Hepatocyte (in vitro differentiated cells): ENCODE measurements around the gene SLC4A8. TPM values are rescaled to one million over a fixed set of nuclear protein-coding genes. Genes with fewer than 3 reads are reported as not detected.
"Not testable (repeated sequence)": the region's sequence is repeated elsewhere in the genome, so short reads cannot be mapped to it uniquely, and the experiment has no call there.

Source experiments
- DNase-seq: peaks from one replicate; pipeline ENCODE4 v3.0.0-alpha.2; 2016; ENCODE audit warnings: low spot score
- H2AFZ ChIP-seq: fragments of 200-600 bp; sonication (generic); 2 replicates; pipeline ENCODE4 v1.6.0; 2016; ENCODE audit warnings: antibody characterized with exemption, mild to moderate bottlenecking
- H3K27ac ChIP-seq: fragments of 200-600 bp; sonication (generic); 2 replicates; pipeline ENCODE4 v1.5.1; 2016; ENCODE audit warnings: mild to moderate bottlenecking
- H3K27me3 ChIP-seq: fragments of 200-600 bp; sonication (generic); 2 replicates; pipeline ENCODE4 v1.6.1; 2016
- H3K36me3 ChIP-seq: fragments of 200-600 bp; sonication (generic); replicated peaks from 2 replicates; pipeline ENCODE4 v1.5.1; 2016; ENCODE audit warnings: low read depth; ENCODE audit not compliant: insufficient read depth
- H3K4me1 ChIP-seq: fragments of 200-600 bp; sonication (generic); 2 replicates; pipeline ENCODE4 v1.5.1; 2016; ENCODE audit warnings: mild to moderate bottlenecking, moderate library complexity; ENCODE audit not compliant: insufficient read depth
- H3K4me2 ChIP-seq: fragments of 200-600 bp; sonication (generic); 2 replicates; pipeline ENCODE4 v1.6.0; 2016
- H3K4me3 ChIP-seq: fragments of 200-600 bp; sonication (generic); 2 replicates; pipeline ENCODE4 v1.5.1; 2016; ENCODE audit warnings: mild to moderate bottlenecking
- H3K79me2 ChIP-seq: fragments of 200-600 bp; sonication (generic); 2 replicates; pipeline ENCODE4 v1.6.0; 2017; ENCODE audit warnings: mild to moderate bottlenecking
- H3K9me2 ChIP-seq: fragments of 200-600 bp; sonication (generic); replicated peaks from 2 replicates; pipeline ENCODE4 v1.6.0; 2017; ENCODE audit warnings: mild to moderate bottlenecking; ENCODE audit not compliant: insufficient read depth
- H3K9me3 ChIP-seq: fragments of 200-600 bp; sonication (generic); 2 replicates; pipeline ENCODE4 v1.5.1; 2016; ENCODE audit warnings: low read depth, mild to moderate bottlenecking
- H4K20me1 ChIP-seq: fragments of 200-600 bp; sonication (generic); 2 replicates; pipeline ENCODE4 v1.6.0; 2016; ENCODE audit warnings: mild to moderate bottlenecking; ENCODE audit not compliant: insufficient read depth, poor library complexity, severe bottlenecking
- EZH2 ChIP-seq: fragments of 200-600 bp; sonication (generic); IDR thresholded peaks from 2 replicates; pipeline ENCODE4 v1.6.1; 2016; ENCODE audit warnings: antibody characterized with exemption, mild to moderate bottlenecking, borderline replicate concordance
- EZH2phosphoT487 ChIP-seq: fragments of 200-600 bp; sonication (generic); IDR thresholded peaks from one replicate; pipeline ENCODE4 v1.6.1; 2018; ENCODE audit warnings: antibody characterized with exemption, mild to moderate bottlenecking, low read depth, moderate library complexity; ENCODE audit not compliant: unreplicated experiment, severe bottlenecking
- WGBS: methylation state at CpG from one replicate; pipeline ENCODE4 v1.1.6; 2016; ENCODE audit warnings: low lambda C conversion rate; ENCODE audit errors: missing lambda C conversion rate; 5-methylcytosine and 5-hydroxymethylcytosine counted together
- polyA plus RNA-seq: library from polyadenylated mRNA; unstranded; fragments of >200 nt; fragmentation: Nextera tagmentation; extraction: Ambion mirVana; gene quantifications from 2 replicates; pipeline ENCODE4 v1.2.1, GENCODE V29; 2016
- total RNA-seq: library from RNA; depleted of rRNA; stranded (reverse); fragments of >200 nt; gene quantifications from 2 replicates; pipeline ENCODE4 v1.2.3, GENCODE V29; 2014
- TF ChIP-seq, protein P1 (sequence below): fragments of 200-600 bp; sonication (generic); IDR thresholded peaks from 2 replicates; pipeline ENCODE4 v1.5.1; 2016; ENCODE audit warnings: antibody characterized with exemption, mild to moderate bottlenecking; ENCODE audit not compliant: poor library complexity

SLC4A8 gene
- total and polyA plus RNA-seq, 2 experiments from 2014 or later: 14.9 to 18.0 TPM

DNA sequence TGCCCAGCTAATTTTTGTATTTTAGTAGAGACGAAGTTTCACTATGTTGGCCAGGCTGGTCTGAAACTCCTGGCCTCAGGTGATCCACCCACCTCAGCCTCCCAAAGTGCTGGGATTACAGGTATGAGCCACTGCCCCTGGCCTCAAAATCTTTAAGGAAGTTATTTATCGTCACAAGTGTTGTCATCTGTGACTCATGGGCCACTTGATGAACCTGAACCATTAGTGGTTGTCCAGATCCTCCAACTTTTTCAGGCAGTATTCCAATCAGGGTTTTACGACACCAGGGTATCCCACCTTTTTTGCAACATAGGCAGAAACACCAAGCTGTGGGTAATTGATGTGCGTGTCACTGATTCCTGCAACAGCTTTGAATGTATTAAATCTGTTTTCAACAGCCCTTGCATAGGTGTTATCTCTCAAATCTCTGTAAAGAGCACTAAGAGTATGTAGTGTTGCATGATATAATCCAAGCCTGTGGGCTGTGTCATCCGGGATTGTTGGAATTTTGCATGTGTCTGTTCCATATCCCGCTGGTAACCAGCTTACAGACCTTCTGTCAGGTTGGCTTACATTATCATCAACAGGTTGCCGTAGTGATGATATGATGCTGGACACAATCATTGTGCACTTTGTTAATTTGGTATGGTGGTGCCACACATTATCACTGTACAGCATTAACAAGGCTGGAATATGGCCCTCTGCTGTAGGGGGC, 87.1 kb downstream of the SLC4A8 start:
- TF ChIP-seq EZH2 (no peak), EZH2phosphoT487 (no peak)
- TF ChIP-seq, protein P1, sequence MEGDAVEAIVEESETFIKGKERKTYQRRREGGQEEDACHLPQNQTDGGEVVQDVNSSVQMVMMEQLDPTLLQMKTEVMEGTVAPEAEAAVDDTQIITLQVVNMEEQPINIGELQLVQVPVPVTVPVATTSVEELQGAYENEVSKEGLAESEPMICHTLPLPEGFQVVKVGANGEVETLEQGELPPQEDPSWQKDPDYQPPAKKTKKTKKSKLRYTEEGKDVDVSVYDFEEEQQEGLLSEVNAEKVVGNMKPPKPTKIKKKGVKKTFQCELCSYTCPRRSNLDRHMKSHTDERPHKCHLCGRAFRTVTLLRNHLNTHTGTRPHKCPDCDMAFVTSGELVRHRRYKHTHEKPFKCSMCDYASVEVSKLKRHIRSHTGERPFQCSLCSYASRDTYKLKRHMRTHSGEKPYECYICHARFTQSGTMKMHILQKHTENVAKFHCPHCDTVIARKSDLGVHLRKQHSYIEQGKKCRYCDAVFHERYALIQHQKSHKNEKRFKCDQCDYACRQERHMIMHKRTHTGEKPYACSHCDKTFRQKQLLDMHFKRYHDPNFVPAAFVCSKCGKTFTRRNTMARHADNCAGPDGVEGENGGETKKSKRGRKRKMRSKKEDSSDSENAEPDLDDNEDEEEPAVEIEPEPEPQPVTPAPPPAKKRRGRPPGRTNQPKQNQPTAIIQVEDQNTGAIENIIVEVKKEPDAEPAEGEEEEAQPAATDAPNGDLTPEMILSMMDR: no peak
- Histone ChIP-seq H3K4me3 (no peak overlapping the region), H3K9me2 (no peaks in the 10 kb centered on the region), H3K36me3 (no peaks in the 10 kb centered on the region), H3K79me2 (no peaks in the 10 kb centered on the region), H3K27ac (no peak overlapping the region), H4K20me1 (no peaks in the 10 kb centered on the region), H3K4me2 (no peak overlapping the region), H2AFZ (no peak overlapping the region), H3K27me3 (no peaks in the 10 kb centered on the region), H3K4me1 (no peaks in the 10 kb centered on the region), H3K9me3 (no peaks in the 10 kb centered on the region)
- DNase-seq: no peak
- 83% methylated on average over 7 of the region's 7 CpGs for WGBS

DNA sequence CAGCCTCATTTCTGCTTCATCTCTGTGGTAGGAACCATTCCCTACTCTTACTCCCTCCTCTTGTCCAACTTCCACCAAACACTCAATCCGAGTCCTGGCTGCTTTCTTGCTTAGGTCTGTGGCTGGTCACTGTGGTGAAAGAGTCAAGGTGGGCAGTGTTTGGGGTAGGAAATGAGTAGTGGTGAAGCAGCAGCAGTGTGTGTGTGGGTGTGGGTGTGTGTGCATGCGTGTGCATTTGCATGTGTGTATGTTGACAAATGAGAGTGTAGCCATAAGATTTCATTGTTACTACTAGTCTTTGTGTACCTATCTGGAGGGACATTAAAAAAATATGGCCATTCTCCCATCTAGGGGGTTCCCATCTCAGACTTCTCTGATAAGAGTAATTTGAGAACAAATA, 87.8 kb downstream of the SLC4A8 start:
- Histone ChIP-seq H3K79me2 (no peaks in the 10 kb centered on the region), H3K36me3 (no peaks in the 10 kb centered on the region), H3K4me1 (no peaks in the 10 kb centered on the region), H3K9me2 (no peaks in the 10 kb centered on the region), H3K4me3 (no peak overlapping the region), H3K27ac (no peak overlapping the region), H4K20me1 (no peaks in the 10 kb centered on the region), H3K4me2 (no peak overlapping the region), H3K27me3 (no peaks in the 10 kb centered on the region), H3K9me3 (no peaks in the 10 kb centered on the region), H2AFZ (no peak overlapping the region)
- no peak for DNase-seq
- 100% methylated on average over 2 of the region's 2 CpGs for WGBS
- TF ChIP-seq, protein P1: no peak
- no peak for TF ChIP-seq EZH2phosphoT487
- TF ChIP-seq EZH2: no peak

DNA sequence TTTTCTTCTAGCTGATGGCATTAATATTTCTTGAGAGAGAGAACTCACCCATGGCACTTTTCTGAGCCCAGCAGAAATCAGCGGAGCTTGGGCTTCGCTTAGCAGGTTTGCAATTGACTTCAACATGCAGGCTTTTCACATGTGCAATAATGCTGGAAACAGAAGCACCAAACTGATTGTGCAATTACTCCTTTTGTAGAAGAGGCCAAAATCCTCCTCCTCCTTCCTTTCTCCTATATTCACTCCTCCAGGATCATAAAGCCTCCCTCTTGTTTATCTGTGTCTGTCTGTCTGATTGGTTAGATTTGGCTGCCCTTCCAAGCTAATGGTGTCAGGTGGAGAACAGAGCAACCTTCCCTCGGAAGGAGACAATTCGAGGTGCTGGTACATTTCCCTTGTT, 90.4 kb downstream of the SLC4A8 start:
- H3K27ac ChIP-seq, H4K20me1 ChIP-seq, H3K79me2 ChIP-seq, H3K27me3 ChIP-seq, H3K4me3 ChIP-seq, H3K9me3 ChIP-seq, DNase-seq, H3K4me2 ChIP-seq, H2AFZ ChIP-seq, H3K9me2 ChIP-seq, H3K36me3 ChIP-seq, H3K4me1 ChIP-seq: not testable (repeated sequence)
- 86% methylated on average over 4 of the region's 4 CpGs for WGBS

DNA sequence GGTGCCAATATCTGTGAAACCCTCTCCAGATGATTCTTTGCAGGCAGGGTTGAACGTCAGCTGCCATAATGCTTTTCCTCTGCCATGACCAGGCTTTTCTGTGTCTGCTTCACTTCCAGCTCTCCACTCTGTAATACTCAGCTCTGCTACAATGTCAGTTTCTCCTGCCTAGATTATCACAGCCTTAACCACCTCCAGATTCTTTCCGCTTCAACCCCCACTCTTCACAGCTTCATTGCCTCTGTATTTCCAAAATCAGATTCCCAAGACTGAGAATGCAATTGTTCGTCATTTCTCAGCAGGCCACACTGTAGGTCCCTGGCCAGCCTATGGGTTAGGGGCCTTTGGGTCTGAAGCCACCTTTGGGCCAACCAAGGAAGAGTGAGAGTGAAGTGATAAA, 92.7 kb downstream of the SLC4A8 start:
- no peaks in the 10 kb centered on the region for H3K36me3 ChIP-seq
- no peak overlapping the region for H2AFZ ChIP-seq
- no peaks in the 10 kb centered on the region for H3K79me2 ChIP-seq
- 89% methylated on average over 3 of the region's 3 CpGs for WGBS
- H3K27ac ChIP-seq: no peak overlapping the region
- H3K4me1 ChIP-seq: no peaks in the 10 kb centered on the region
- no peak overlapping the region for H3K4me2 ChIP-seq
- no peaks in the 10 kb centered on the region for H3K9me2 ChIP-seq
- DNase-seq: no peak
- H4K20me1 ChIP-seq: no peaks in the 10 kb centered on the region
- no peaks in the 10 kb centered on the region for H3K27me3 ChIP-seq
- H3K9me3 ChIP-seq: no peaks in the 10 kb centered on the region
- TF ChIP-seq EZH2: no peak
- no peak for TF ChIP-seq EZH2phosphoT487
- TF ChIP-seq, protein P1: no peak
- H3K4me3 ChIP-seq: no peak overlapping the region
